Gastroesophageal sphincter (tissue), 3 donors: ENCODE measurements around the gene GABRB3.

Experiments
- CTCF ChIP-seq, 4 experiments: fragments of 200-600 bp in 2 of 4; fragments of 450-650 bp in 2 of 4; sonication (generic) in 1 of 4; IDR thresholded peaks; one replicate each; pipeline ENCODE4 v1.5.1; 2017 to 2019; ENCODE audit warnings: antibody characterized with exemption in 4 of 4, mild to moderate bottlenecking in 2 of 4, moderate library complexity in 2 of 4
- EP300 ChIP-seq: sonication (generic); formaldehyde crosslinking; IDR thresholded peaks from one replicate; pipeline ENCODE4 v1.6.1; 2017; ENCODE audit warnings: antibody characterized with exemption, mild to moderate bottlenecking

DNA sequence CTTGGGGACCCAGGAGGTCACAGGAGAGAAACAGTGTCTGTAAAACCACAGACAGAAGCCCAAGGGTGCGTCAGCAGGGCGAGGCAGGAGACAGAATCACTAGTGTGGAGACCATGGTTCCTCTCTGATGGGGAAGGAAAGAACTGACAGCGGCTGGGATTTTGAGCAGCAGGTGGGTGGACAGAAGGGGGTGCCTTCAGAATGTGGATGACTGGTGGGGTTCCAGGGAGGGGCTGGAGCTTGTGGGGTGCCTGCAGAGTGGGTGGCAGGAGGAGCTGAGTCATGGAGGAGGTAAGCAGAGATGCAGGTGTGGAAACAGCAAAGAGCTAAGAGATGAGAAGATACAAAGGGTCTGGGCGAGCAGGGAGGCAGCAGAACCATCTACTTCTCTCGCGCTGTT is 124.2 kb downstream of the GABRB3 start:
- no peak for TF ChIP-seq CTCF (IDR thresholded peaks at IDR 0.05)
- TF ChIP-seq EP300: no peak
